ENCODE results near the gene MCCD1.

MCCD1 gene

GRCh38 chr6:31544676-31545075 lies 15.9 kb downstream of the MCCD1 start:
- no peak for DNase-seq

- DNase-seq = no peak
Measured at GRCh38 chr6:31545291-31545690, 16.5 kb downstream of the MCCD1 start.

- peak; percentile 88 for DNase-seq
Measured at GRCh38 chr6:31546339-31546957, 17.7 kb downstream of the MCCD1 start, which contains the start of gene ATP6V1G2. Gene ATP6V1G2 (minus strand): TSS chr6:31546608. CDS start chr6:31546559, 49 bp downstream.

GRCh38 chr6:31546958-31547726 lies 18.4 kb downstream of the MCCD1 start, which contains the start of gene NFKBIL1:
Gene NFKBIL1 (plus strand): TSS chr6:31547608. CDS start chr6:31547695, 87 bp downstream.
- peak; percentile 90 for DNase-seq

GRCh38 chr6:31547727-31548543 lies 19.2 kb downstream of the MCCD1 start:
- no peak for DNase-seq

- no peak for DNase-seq
Measured at GRCh38 chr6:31548544-31548873, 19.7 kb downstream of the MCCD1 start.

- DNase-seq = peak; percentile 61
Measured at GRCh38 chr6:31551371-31551770, 22.6 kb downstream of the MCCD1 start.

GRCh38 chr6:31556307-31556706 lies 27.5 kb downstream of the MCCD1 start:
- DNase-seq = no peak

GRCh38 chr6:31557443-31558317 lies 28.9 kb downstream of the MCCD1 start:
- DNase-seq = no peak

- DNase-seq = no peak
Measured at GRCh38 chr6:31558318-31558625, 29.5 kb downstream of the MCCD1 start.

- peak; percentile 77 for DNase-seq
Measured at GRCh38 chr6:31558631-31559500, 30.1 kb downstream of the MCCD1 start.

- no peak for DNase-seq
Measured at GRCh38 chr6:31559606-31559957, 30.8 kb downstream of the MCCD1 start.

GRCh38 chr6:31559958-31560696 lies 31.4 kb downstream of the MCCD1 start:
- DNase-seq = no peak

- DNase-seq = no peak
Measured at GRCh38 chr6:31560697-31561058, 31.9 kb downstream of the MCCD1 start.

- no peak for DNase-seq
Measured at GRCh38 chr6:31567531-31568370, 39.0 kb downstream of the MCCD1 start.

GRCh38 chr6:31568537-31568961 lies 39.8 kb downstream of the MCCD1 start:
- DNase-seq = peak; percentile 73

- no peak for DNase-seq
Measured at GRCh38 chr6:31569861-31570536, 41.2 kb downstream of the MCCD1 start.

- peak; percentile 79 for DNase-seq
Measured at GRCh38 chr6:31572041-31572911, 43.5 kb downstream of the MCCD1 start, which contains the start of gene LTA. Gene LTA (plus strand): TSS chr6:31572289. CDS start chr6:31572743, 454 bp downstream.
